Measurements from ENCODE around the gene IL17C. TPM values are rescaled to one million over a fixed set of nuclear protein-coding genes. Genes with fewer than 3 reads are reported as not detected.

Gene IL17C
- total and polyA plus RNA-seq, 10 of the 15 experiments (the other 5 are each of a cell fraction or from before 2014, with no cell fraction given), result not detected

DNA sequence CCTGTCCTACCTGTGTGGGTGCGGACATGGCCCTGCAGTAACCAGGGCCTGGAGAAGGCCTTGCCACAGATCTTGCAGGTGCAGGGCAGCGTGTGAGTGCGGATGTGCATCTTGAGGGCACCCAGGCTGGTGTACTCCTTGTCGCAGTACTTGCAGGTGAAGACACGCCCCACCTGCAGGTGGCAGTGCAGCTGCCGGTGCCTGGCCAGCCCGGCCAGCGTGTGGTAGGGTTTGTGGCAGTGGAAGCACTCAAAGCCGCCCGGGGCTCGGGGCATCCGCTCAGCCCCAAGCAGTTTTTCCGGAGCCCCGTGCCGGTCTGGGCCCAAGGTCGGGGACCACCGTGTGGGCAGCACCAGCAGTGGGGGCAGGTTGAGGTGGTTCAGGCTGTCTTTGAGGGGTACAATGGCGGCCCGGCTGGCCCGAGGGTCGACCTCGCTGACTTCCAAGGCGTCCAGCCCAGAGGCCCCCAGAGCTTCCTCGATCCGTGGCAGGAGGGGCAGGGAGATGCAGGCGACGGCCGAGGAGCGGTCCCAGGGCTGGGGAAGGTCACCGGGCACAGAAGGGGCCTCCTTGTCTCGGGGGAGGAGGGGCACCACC lies 42.8 kb downstream of the IL17C start (continued):
- TF ChIP-seq, protein P1, sequence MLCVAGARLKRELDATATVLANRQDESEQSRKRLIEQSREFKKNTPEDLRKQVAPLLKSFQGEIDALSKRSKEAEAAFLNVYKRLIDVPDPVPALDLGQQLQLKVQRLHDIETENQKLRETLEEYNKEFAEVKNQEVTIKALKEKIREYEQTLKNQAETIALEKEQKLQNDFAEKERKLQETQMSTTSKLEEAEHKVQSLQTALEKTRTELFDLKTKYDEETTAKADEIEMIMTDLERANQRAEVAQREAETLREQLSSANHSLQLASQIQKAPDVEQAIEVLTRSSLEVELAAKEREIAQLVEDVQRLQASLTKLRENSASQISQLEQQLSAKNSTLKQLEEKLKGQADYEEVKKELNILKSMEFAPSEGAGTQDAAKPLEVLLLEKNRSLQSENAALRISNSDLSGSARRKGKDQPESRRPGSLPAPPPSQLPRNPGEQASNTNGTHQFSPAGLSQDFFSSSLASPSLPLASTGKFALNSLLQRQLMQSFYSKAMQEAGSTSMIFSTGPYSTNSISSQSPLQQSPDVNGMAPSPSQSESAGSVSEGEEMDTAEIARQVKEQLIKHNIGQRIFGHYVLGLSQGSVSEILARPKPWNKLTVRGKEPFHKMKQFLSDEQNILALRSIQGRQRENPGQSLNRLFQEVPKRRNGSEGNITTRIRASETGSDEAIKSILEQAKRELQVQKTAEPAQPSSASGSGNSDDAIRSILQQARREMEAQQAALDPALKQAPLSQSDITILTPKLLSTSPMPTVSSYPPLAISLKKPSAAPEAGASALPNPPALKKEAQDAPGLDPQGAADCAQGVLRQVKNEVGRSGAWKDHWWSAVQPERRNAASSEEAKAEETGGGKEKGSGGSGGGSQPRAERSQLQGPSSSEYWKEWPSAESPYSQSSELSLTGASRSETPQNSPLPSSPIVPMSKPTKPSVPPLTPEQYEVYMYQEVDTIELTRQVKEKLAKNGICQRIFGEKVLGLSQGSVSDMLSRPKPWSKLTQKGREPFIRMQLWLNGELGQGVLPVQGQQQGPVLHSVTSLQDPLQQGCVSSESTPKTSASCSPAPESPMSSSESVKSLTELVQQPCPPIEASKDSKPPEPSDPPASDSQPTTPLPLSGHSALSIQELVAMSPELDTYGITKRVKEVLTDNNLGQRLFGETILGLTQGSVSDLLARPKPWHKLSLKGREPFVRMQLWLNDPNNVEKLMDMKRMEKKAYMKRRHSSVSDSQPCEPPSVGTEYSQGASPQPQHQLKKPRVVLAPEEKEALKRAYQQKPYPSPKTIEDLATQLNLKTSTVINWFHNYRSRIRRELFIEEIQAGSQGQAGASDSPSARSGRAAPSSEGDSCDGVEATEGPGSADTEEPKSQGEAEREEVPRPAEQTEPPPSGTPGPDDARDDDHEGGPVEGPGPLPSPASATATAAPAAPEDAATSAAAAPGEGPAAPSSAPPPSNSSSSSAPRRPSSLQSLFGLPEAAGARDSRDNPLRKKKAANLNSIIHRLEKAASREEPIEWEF (IDR thresholded peaks at IDR 0.05; ENCODE audit: insufficient replicate concordance, low read depth, low read length), result no peak
- TF ChIP-seq STAT3 (IDR thresholded peaks at IDR 0.05; ENCODE audit: low read depth, low read length), result no peak
- TF ChIP-seq SMARCA5 (IDR thresholded peaks at IDR 0.05), result peak; percentile 81; the same call in 1 of the 2 replicates
- TF ChIP-seq ELK1 (IDR thresholded peaks at IDR 0.05; ENCODE audit: low read depth, low read length), result no peak
- TF ChIP-seq RCOR1 (conservative IDR thresholded peaks at IDR 0.05; ENCODE audit: low read depth, low read length), result 0 out of 2 replicates have a peak, but pooled peaks have one; percentile 47
- peak in 1 of 2 experiments; percentile 47; a peak in 1 of 4 replicates for TF ChIP-seq BHLHE40 (IDR thresholded peaks at IDR 0.05; ENCODE audit: borderline replicate concordance in 1 of 2, low read depth in 2 of 2, low read length in 1 of 2)
- no peak for TF ChIP-seq E2F4 (IDR thresholded peaks at IDR 0.05; ENCODE audit: low read depth, low read length)
- TF ChIP-seq NRF1 (conservative IDR thresholded peaks at IDR 0.05; ENCODE audit: low read depth, low read length), result no peak
- no peak for TF ChIP-seq CBX5 (IDR thresholded peaks at IDR 0.05; ENCODE audit: low read depth)
- TF ChIP-seq POLR2A (IDR thresholded peaks at IDR 0.05; ENCODE audit: low read depth, low read length), result peak; percentile 48; the same call in 1 of the 2 replicates
- TF ChIP-seq, protein P2, sequence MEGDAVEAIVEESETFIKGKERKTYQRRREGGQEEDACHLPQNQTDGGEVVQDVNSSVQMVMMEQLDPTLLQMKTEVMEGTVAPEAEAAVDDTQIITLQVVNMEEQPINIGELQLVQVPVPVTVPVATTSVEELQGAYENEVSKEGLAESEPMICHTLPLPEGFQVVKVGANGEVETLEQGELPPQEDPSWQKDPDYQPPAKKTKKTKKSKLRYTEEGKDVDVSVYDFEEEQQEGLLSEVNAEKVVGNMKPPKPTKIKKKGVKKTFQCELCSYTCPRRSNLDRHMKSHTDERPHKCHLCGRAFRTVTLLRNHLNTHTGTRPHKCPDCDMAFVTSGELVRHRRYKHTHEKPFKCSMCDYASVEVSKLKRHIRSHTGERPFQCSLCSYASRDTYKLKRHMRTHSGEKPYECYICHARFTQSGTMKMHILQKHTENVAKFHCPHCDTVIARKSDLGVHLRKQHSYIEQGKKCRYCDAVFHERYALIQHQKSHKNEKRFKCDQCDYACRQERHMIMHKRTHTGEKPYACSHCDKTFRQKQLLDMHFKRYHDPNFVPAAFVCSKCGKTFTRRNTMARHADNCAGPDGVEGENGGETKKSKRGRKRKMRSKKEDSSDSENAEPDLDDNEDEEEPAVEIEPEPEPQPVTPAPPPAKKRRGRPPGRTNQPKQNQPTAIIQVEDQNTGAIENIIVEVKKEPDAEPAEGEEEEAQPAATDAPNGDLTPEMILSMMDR (IDR thresholded peaks at IDR 0.05 in 2 of 3, conservative IDR thresholded peaks at IDR 0.05 in 1 of 3; ENCODE audit: control insufficient read depth in 2 of 3, extremely low read depth in 1 of 3, insufficient read depth in 1 of 3, low read depth in 3 of 3, low read length in 3 of 3), result peak; percentile 71 to 80 (median 79)
- TF ChIP-seq MTA2 (IDR thresholded peaks at IDR 0.05; ENCODE audit: low read depth), result no peak
- TF ChIP-seq SMAD1 (IDR thresholded peaks at IDR 0.05; ENCODE audit: low read depth, partially characterized antibody), result no peak
- TF ChIP-seq TCF3 (IDR thresholded peaks at IDR 0.05; ENCODE audit: borderline replicate concordance, insufficient read depth, low read depth, low read length), result 0 out of 2 replicates have a peak, but pooled peaks have one; percentile 63
- TF ChIP-seq CREB1 (IDR thresholded peaks at IDR 0.05; ENCODE audit: low read depth), result no peak
- 0 out of 2 replicates have a peak, but pooled peaks have one; percentile 39 for TF ChIP-seq CBFB (IDR thresholded peaks at IDR 0.05; ENCODE audit: low read depth)
- TF ChIP-seq SMAD5 (IDR thresholded peaks at IDR 0.05; ENCODE audit: low read depth), result 0 out of 2 replicates have a peak, but pooled peaks have one; percentile 20
- no peak for TF ChIP-seq SREBF1 (IDR thresholded peaks at IDR 0.05; ENCODE audit: low read length)
- TF ChIP-seq RAD21 (IDR thresholded peaks at IDR 0.05; ENCODE audit: insufficient read depth, low read depth, low read length), result peak; percentile 52; the same call in 1 of the 2 replicates
- TF ChIP-seq SPI1 (IDR thresholded peaks at IDR 0.05; ENCODE audit: borderline replicate concordance, insufficient read depth, low read depth, low read length), result no peak
- no peak for TF ChIP-seq SRF (IDR thresholded peaks at IDR 0.05; ENCODE audit: low read depth in 2 of 2, low read length in 2 of 2)
